Breast epithelium (tissue), 4 donors: ENCODE data around the gene CACNB1. TPM values are rescaled to one million over a fixed set of nuclear protein-coding genes. Genes with fewer than 3 reads are reported as not detected.

Experiments
- DNase-seq, 2 donors: peaks; one replicate each; pipeline ENCODE4 v3.0.0-alpha.2; 2019; ENCODE audit warnings: low spot score in 2 of 2
- H3K27ac ChIP-seq, 2 donors: fragments of 200-600 bp; sonication (generic) in 1 of 2; one replicate each; pipeline ENCODE4 v1.5.1; 2016 to 2019; ENCODE audit warnings: mild to moderate bottlenecking in 1 of 2
- H3K27me3 ChIP-seq, 2 donors: fragments of 200-600 bp; sonication (generic) in 1 of 2; one replicate each; pipeline versions ENCODE4 v1.5.1 to v1.6.0; 2017 to 2019; ENCODE audit warnings: control low read depth in 1 of 2, mild to moderate bottlenecking in 1 of 2
- H3K36me3 ChIP-seq: fragments of 200-600 bp; one replicate; pipeline ENCODE4 v1.5.1; 2019
- H3K4me1 ChIP-seq, 2 donors: fragments of 200-600 bp; sonication (generic); one replicate each; pipeline ENCODE4 v1.5.1; 2016 to 2019; ENCODE audit warnings: control low read depth in 1 of 2
- H3K4me3 ChIP-seq, 3 donors: fragments of 200-600 bp; sonication (generic); 1 replicate in 2 of 3; 2 replicates in 1 of 3; pipeline ENCODE4 v1.5.1; 2016 to 2019; ENCODE audit warnings: mild to moderate bottlenecking in 3 of 3, moderate library complexity in 2 of 3
- H3K9me3 ChIP-seq, 2 donors: fragments of 200-600 bp; sonication (generic) in 1 of 2; one replicate each; pipeline ENCODE4 v1.5.1; 2016 to 2019; ENCODE audit warnings: control low read depth in 1 of 2
- CTCF ChIP-seq, 3 donors: fragments of 450-650 bp; IDR thresholded peaks; one replicate each; pipeline ENCODE4 v1.5.1; 2016 to 2017; ENCODE audit warnings: antibody characterized with exemption in 3 of 3, mild to moderate bottlenecking in 3 of 3, moderate library complexity in 3 of 3
- POLR2A ChIP-seq: fragments of 450-650 bp; IDR thresholded peaks from one replicate; pipeline ENCODE4 v1.6.1; 2016; ENCODE audit warnings: antibody characterized with exemption, mild to moderate bottlenecking, moderate library complexity
- POLR2AphosphoS5 ChIP-seq, 3 donors: sonication (generic); formaldehyde crosslinking; IDR thresholded peaks; one replicate each; pipeline ENCODE4 v1.6.1; 2017; ENCODE audit warnings: antibody characterized with exemption in 3 of 3
- intact Hi-C: fragments of 100-400 bp; cut with DNase I; formaldehyde crosslinking; loops from one replicate; pipeline ENCODE4 v1.15.1; 2023; ENCODE audit warnings: low total_unique reads
- total RNA-seq, 3 donors: library from RNA; depleted of rRNA; stranded (reverse); fragments of >200 nt; gene quantifications; one replicate each; pipeline ENCODE4 v1.1.0, GENCODE V29; 2016

The CACNB1 gene
- total RNA-seq, 3 donors from 2014 or later: 12.8 to 21.2 (median 13.9) TPM

GRCh38 chr17:39231091-39231561 is 33.7 kb upstream of the CACNB1 start:
- peak overlapping the region in 2 of 3 donors; percentile 15 to 32 for H3K4me3 ChIP-seq
- intact Hi-C loops: no loop called here
- H3K27me3 ChIP-seq: peaks cover 0 to 3% of the 10 kb centered on the region in 2 donors
- DNase-seq: peak in 1 of 2 donors; percentile 89
- H3K4me1 ChIP-seq: peaks cover 9 to 16% of the 10 kb centered on the region in 2 donors
- H3K9me3 ChIP-seq: no peaks in the 10 kb centered on the region
- TF ChIP-seq POLR2A: no peak
- TF ChIP-seq POLR2AphosphoS5 (IDR thresholded peaks at IDR 0.05): peak in 2 of 3 donors; percentile 75 to 87
- no peaks in the 10 kb centered on the region for H3K36me3 ChIP-seq
- peak overlapping the region; percentile 85 to 89 for H3K27ac ChIP-seq

GRCh38 chr17:39230361-39230760 is 32.9 kb upstream of the CACNB1 start:
- Histone ChIP-seq H3K4me3 (no peak overlapping the region), H3K36me3 (no peaks in the 10 kb centered on the region), H3K9me3 (no peaks in the 10 kb centered on the region), H3K27me3 (peaks cover 0 to 6% of the 10 kb centered on the region in 2 donors), H3K4me1 (peaks cover 12 to 13% of the 10 kb centered on the region in 2 donors), H3K27ac (peak overlapping the region; percentile 85 to 89)
- intact Hi-C loops: no loop called here
- DNase-seq: no peak
- no peak for TF ChIP-seq CTCF (IDR thresholded peaks at IDR 0.05)
- no peak for TF ChIP-seq POLR2A
- no peak for TF ChIP-seq POLR2AphosphoS5 (IDR thresholded peaks at IDR 0.05)

GRCh38 chr17:39229274-39229913 is 31.9 kb upstream of the CACNB1 start:
- no peak for TF ChIP-seq POLR2AphosphoS5 (IDR thresholded peaks at IDR 0.05)
- TF ChIP-seq POLR2A: no peak
- TF ChIP-seq CTCF (IDR thresholded peaks at IDR 0.05): no peak
- H3K4me1 ChIP-seq: peaks cover 12 to 13% of the 10 kb centered on the region in 2 donors
- DNase-seq: no peak
- H3K4me3 ChIP-seq: peak overlapping the region in 1 of 3 donors; percentile 15
- H3K27ac ChIP-seq: peak overlapping the region; percentile 29 to 71
- intact Hi-C loops: loop anchor here (1.0 kb wide), 1 partner anchor 9 kb away; no protein-coding TSS in a partner anchor
- peaks cover 7% of the 10 kb centered on the region in 2 donors for H3K27me3 ChIP-seq
- no peaks in the 10 kb centered on the region for H3K36me3 ChIP-seq
- H3K9me3 ChIP-seq: no peaks in the 10 kb centered on the region

- Histone ChIP-seq H3K27me3 (peaks cover 4 to 7% of the 10 kb centered on the region in 2 donors), H3K9me3 (no peaks in the 10 kb centered on the region), H3K36me3 (no peaks in the 10 kb centered on the region), H3K4me3 (no peak overlapping the region), H3K4me1 (peaks cover 12 to 13% of the 10 kb centered on the region in 2 donors), H3K27ac (no peak overlapping the region)
- intact Hi-C loops: no loop called here
- TF ChIP-seq POLR2A (no peak), CTCF (IDR thresholded peaks at IDR 0.05) (no peak), POLR2AphosphoS5 (IDR thresholded peaks at IDR 0.05) (no peak)
- DNase-seq: no peak
Measured at GRCh38 chr17:39227364-39227919, 30.0 kb upstream of the CACNB1 start.

GRCh38 chr17:39225959-39226683 is 28.7 kb upstream of the CACNB1 start:
- H3K4me3 ChIP-seq: peak overlapping the region; percentile 41 to 87 (median 75)
- TF ChIP-seq POLR2AphosphoS5 (IDR thresholded peaks at IDR 0.05) (no peak), CTCF (IDR thresholded peaks at IDR 0.05) (no peak), POLR2A (no peak)
- DNase-seq: peak; percentile 71 to 95
- no peaks in the 10 kb centered on the region for H3K9me3 ChIP-seq
- intact Hi-C loops: no loop called here
- H3K36me3 ChIP-seq: no peaks in the 10 kb centered on the region
- H3K27me3 ChIP-seq: peaks cover 4 to 7% of the 10 kb centered on the region in 2 donors
- peaks cover 6% of the 10 kb centered on the region in 2 donors for H3K4me1 ChIP-seq
- no peak overlapping the region for H3K27ac ChIP-seq
